CMK (cell line): Measurements from ENCODE around the gene ANGPTL4.
A peak's percentile ranks its signal among the peaks of the same experiment; 100 is the strongest.
"Not testable (repeated sequence)": the region's sequence is repeated elsewhere in the genome, so short reads cannot be mapped to it uniquely, and the experiment has no call there.

Experiments
- DNase-seq: peaks from one replicate; pipeline ENCODE4 v3.0.0-alpha.2; 2010; ENCODE audit warnings: low read depth

Gene ANGPTL4

GRCh38 chr19:8363803-8364771 is at the start of gene ANGPTL4:
TSS of gene ANGPTL4 (plus strand) at chr19:8364155. CDS start at chr19:8364322, 167 bp downstream.
- no peak for DNase-seq

- not testable (repeated sequence) for DNase-seq
These were observed 48.8 kb upstream of the ANGPTL4 start for GRCh38 chr19:8314981-8315640.

- DNase-seq: no peak
These were observed 47.4 kb upstream of the ANGPTL4 start for GRCh38 chr19:8316351-8317125.

GRCh38 chr19:8318835-8319234 is 45.1 kb upstream of the ANGPTL4 start:
- not testable (repeated sequence) for DNase-seq

GRCh38 chr19:8319807-8320520 is 44.0 kb upstream of the ANGPTL4 start:
- DNase-seq: no peak

GRCh38 chr19:8320564-8321066 is 43.3 kb upstream of the ANGPTL4 start:
- DNase-seq: no peak

- peak; percentile 93 for DNase-seq
These were observed 42.6 kb upstream of the ANGPTL4 start, which contains the start of the genes NDUFA7 and RPS28 for GRCh38 chr19:8321067-8321985. TSS of gene NDUFA7 (minus strand) at chr19:8321375. CDS start at chr19:8321358, 17 bp downstream. TSS of gene RPS28 (plus strand) at chr19:8321496. CDS start at chr19:8321531, 35 bp downstream.

GRCh38 chr19:8321986-8322637 is 41.8 kb upstream of the ANGPTL4 start:
- DNase-seq: no peak

GRCh38 chr19:8322638-8322997 is 41.3 kb upstream of the ANGPTL4 start:
- DNase-seq: no peak

- DNase-seq: no peak
These were observed 40.2 kb upstream of the ANGPTL4 start for GRCh38 chr19:8323781-8324185.

- DNase-seq: no peak
These were observed 39.5 kb upstream of the ANGPTL4 start for GRCh38 chr19:8324186-8325050.

GRCh38 chr19:8325454-8325853 is 38.5 kb upstream of the ANGPTL4 start:
- no peak for DNase-seq

GRCh38 chr19:8329996-8330395 is 34.0 kb upstream of the ANGPTL4 start:
- no peak for DNase-seq

GRCh38 chr19:8331263-8331845 is 32.6 kb upstream of the ANGPTL4 start:
- DNase-seq: no peak

- no peak for DNase-seq
These were observed 30.8 kb upstream of the ANGPTL4 start for GRCh38 chr19:8332976-8333766.

- DNase-seq: no peak
These were observed 30.0 kb upstream of the ANGPTL4 start for GRCh38 chr19:8333767-8334457.
